Measurements from ENCODE around the gene HOXD1.
A peak's percentile ranks its signal among the peaks of the same experiment; 100 is the strongest.

The HOXD1 gene

DNA sequence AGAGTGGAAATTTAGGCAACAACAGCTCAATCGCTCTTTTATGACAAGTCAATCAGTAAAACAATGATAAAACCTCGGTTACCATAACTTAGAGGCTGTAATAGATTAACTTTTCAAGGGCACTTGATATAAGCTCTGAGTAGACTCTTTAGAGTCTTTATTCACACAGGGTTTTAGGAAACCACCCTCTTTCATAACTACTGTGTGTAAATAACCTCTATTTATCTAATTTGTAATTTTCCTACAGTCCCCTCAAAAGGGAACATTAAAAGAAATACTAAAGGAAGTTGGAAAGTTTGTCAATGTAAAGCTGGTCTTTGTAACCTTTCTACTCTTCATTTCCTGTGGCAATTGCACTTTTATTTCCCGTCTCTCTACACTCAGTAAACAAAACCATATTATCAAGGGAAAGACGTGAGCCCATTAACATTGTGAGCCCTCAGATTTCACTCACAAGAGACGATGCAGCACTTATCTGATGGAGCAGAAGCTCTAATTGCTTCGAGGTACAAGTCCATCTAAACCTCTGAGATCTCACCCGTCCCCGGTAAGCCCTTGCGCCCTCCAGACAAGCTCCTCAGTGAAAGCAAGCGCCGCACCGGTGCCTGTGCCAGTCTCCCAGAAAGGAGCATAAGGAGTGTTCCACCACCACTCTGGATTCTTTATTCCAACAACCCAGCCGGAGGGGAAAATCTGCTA, 1.1 kb upstream of the HOXD1 start:
- no peak for DNase-seq

DNA sequence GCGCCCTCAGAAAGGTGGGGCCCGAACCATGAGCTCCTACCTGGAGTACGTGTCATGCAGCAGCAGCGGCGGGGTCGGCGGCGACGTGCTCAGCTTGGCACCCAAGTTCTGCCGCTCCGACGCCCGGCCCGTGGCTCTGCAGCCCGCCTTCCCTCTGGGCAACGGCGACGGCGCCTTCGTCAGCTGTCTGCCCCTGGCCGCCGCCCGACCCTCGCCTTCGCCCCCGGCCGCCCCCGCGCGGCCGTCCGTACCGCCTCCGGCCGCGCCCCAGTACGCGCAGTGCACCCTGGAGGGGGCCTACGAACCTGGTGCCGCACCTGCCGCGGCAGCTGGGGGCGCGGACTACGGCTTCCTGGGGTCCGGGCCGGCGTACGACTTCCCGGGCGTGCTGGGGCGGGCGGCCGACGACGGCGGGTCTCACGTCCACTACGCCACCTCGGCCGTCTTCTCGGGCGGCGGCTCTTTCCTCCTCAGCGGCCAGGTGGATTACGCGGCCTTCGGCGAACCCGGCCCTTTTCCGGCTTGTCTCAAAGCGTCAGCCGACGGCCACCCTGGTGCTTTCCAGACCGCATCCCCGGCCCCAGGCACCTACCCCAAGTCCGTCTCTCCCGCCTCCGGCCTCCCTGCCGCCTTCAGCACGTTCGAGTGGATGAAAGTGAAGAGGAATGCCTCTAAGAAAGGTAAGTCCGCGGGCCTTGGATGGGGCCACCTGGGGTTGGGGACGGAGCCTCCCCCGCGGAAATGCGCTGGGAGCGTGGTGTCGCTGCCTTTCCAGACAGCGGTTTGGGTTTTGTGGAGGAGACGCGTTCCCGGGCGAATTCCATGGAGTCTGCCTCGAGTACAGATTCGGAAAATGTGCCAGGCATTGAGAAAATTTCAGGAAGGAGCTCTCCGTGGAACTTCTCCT, 559 bp downstream of the HOXD1 start:
- DNase-seq, result no peak

DNA sequence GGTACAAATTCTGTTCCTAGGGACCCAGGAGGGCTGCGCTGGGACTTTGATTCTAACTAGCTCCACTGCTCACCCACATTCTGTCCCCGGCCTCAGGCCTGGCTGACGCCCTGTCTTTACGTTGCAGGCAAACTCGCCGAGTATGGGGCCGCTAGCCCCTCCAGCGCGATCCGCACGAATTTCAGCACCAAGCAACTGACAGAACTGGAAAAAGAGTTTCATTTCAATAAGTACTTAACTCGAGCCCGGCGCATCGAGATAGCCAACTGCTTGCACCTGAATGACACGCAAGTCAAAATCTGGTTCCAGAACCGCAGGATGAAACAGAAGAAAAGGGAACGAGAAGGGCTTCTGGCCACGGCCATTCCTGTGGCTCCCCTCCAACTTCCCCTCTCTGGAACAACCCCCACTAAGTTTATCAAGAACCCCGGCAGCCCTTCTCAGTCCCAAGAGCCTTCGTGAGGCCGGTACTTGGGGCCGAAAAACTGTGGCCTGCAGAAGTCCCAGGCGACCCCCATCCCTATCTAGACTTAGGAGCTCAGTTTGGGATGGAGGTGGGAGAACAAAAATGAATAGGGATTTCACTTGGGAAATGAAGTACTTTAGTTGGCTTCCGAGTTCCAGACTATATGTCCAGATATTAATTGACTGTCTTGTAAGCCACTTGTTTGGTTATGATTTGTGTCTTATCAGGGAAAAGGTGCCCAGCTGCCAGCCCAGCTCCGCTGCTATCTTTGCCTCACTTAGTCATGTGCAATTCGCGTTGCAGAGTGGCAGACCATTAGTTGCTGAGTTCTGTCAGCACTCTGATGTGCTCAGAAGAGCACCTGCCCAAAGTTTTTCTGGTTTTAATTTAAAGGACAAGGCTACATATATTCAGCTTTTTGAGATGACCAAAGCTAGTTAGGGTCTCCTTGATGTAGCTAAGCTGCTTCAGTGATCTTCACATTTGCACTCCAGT, 1.5 kb downstream of the HOXD1 start:
- DNase-seq, result no peak

DNA sequence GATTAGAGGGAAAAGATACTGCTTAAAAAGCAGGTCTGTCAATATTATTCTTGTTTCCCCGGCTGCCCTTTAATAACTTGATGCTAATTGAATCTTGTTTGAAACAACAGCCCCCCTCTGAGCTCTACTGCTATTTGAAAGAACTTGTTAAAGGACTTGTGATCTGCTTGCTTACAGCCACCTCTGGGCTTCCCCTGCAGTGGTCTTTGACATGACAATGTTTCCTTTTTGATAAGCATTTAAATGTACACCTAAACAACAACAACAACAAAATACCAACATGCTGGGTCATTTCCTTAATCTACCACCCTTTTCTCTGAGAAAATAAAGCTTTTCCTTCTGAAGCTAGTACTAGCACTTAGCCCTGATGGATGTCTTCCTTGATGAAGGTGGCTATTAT, 3.9 kb downstream of the HOXD1 start:
- DNase-seq, result no peak

DNA sequence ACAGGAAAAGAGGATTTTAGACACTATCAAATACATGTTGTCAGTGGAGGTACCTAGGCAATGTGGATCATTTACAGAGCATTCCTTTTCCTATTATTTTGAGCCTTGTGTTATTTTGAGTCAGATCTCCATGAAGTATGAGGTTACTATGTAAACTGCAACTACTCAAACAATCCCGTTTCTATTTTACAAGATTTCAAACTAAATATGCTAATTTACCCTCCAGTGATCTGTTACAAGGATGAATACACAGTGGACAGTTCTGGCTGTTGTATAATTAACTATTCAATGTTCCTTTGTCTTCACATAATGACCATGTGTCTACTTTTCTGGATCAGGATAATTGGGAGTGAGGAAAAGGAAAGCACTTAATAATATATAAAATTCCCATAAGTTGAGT, 4.6 kb downstream of the HOXD1 start:
- DNase-seq, result no peak

DNA sequence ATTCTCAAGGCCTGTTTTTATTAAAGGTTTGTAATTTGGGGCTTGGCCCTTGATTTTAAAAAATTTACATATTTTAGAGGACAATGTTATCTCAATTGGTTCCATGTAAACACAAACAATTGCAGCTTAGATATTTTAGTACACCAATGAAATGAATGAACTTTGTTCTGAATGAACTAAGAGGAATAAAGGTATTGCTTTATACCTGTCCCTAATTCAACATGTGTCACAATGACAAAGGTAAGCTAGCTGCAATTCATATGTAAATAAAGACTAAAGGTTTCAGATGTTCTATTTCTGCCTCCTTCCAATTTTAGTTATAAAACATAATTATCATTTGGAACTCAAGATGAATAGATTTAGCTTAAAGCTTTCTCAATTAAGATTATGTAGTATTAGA, 11.4 kb downstream of the HOXD1 start:
- no peak for DNase-seq

DNA sequence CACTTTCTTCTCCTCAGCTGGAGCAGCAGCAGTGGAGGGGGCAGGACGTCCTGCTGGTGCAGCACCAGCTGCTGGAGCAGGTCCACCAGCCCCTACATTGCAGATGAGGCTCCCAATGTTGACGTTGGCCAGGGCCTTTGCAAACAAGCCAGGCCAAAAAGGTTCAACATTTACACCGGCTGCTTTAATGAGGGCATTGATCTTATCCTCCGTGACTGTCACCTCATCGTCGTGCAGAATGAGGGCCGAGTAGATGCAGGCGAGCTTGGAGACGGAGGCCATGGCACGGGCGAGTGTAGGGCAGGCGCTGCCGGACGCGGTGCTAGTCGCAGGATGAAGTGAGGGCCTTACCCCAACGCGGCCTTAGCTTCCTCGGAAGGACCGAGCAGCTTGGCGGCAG, 12.5 kb downstream of the HOXD1 start:
- no peak for DNase-seq

DNA sequence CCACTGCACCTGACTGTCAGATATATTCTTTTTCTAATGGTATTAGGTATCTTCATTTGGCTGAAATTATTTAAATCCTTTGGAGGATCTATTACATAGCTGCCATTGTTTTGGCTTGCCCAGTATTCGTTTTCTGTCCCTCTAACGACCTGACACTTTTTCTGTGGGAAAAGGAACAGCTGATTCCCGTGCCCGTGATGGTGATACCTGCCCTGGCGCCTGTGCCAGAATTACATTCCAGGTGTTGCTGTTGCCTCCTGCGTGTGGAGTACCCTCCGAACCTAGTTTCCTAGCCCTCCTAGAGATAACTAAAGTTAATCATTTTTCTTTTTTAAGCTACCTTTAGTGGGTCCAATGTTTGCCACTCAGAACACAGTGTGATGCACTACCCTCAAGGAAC, 14.0 kb downstream of the HOXD1 start:
- DNase-seq, result no peak

DNA sequence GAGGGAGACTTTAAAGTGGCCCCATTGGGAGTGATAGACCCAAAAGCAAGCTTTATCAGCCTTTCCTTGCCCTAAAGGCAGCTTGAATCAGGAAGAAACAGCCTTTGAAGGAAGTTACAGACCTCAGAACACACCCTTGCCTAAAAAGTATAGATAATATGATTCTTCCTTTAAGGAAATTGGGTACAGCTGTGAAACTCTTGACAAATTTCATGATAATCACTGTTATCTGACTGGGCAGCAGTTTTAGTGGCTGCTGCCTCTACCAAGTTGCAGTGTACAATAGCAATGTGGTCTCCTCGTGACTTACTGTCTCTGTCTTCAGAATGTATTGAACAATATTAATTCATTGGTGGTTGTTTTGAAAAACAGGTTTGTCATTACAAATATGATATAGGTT, 16.7 kb downstream of the HOXD1 start:
- DNase-seq, result no peak

- peak; percentile 66 for DNase-seq
Measured at GRCh38 chr2:176206136-176206535, 17.7 kb downstream of the HOXD1 start.

GRCh38 chr2:176206682-176207081, 18.2 kb downstream of the HOXD1 start:
- peak; percentile 91 for DNase-seq

GRCh38 chr2:176211110-176211509, 22.6 kb downstream of the HOXD1 start:
- DNase-seq, result no peak

DNA sequence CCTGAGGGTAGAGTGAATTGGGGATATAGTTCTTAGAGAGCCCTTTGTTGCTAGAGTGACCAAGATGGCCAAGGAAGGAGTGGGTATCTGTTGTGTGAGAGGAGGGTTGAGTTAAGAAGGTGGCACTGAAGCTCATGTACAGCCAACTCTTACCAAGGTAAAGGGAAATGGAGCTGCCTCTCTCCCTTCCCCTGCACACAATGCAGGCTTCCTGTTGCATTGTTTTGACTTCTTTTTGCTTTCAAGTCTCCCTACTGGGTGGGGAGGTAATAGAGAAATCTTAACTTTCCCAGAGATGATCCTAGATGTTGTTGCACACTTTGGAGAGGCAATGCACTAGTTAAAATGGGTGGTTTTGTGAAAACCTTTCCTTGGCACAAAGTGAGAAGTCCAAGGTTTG, 23.8 kb downstream of the HOXD1 start:
- no peak for DNase-seq

DNA sequence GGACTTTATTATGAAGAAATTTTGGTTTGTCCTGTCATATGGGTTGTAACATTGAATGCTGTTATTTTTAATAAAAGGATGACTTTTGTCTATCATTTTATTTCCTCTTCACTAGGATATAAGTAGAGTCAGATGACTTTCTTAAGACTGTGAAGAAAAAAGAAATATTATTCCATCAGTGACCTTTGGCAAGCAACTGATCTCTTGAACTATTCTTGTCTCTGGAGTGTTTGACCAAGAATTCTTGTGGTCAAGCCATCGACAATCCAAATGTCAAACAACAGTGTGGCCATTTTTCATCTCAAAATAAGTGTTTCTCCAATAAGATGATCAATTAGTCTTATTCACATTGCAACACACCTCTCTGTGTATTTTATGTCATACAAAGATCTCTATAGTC, 24.9 kb downstream of the HOXD1 start:
- no peak for DNase-seq

DNA sequence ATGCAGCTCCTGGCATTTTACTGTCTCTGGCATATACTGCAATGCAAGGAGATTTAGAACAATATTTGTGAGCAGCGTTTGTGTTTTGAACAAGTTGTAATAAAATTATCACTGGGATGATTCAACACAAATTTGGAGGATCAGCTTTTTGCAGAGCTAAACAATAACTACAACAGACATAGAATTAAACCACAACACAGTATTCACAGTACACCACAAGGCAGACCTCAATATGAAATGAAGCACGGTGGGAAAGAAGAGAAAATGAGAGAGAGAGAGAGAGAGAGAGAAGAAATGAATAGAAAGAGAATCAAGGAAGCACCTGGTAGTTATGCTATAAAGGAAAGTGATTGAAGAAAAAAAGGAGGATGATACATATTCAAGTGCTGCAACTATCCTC, 39.4 kb downstream of the HOXD1 start:
- no peak for DNase-seq

GRCh38 chr2:176234156-176234555, 45.7 kb downstream of the HOXD1 start:
- DNase-seq, result peak; percentile 13

DNA sequence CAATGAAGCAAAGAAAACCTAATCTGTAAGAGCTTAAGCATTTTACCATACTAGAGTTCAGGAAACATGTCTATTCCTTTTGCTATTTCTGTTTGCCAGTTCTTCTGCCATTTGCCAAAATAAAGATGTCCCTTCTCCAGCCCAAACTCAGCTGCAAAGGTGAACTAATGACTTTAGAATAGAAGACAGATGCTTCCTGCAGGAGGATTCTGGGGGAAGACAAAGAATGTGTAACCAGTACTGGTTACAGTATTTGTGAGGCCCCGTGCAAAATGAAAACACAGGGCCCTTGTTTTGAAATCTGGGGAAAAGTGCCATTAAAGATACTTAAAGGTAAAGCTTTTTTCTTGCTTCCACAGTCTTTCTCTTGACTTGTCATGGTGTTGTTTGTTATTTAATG, 46.5 kb downstream of the HOXD1 start:
- no peak for DNase-seq

GRCh38 chr2:176237456-176237855, 49.0 kb downstream of the HOXD1 start:
- DNase-seq, result peak; percentile 15

- DNase-seq, result no peak
Measured at GRCh38 chr2:176239031-176239430, 50.6 kb downstream of the HOXD1 start.

- DNase-seq, result no peak
Measured at GRCh38 chr2:176240301-176240700, 51.8 kb downstream of the HOXD1 start.

All from fibroblast of skin of right quadriceps (primary cell).